K562 (cell line): Measurements from ENCODE around the gene RPTOR. TPM values are rescaled to one million over a fixed set of nuclear protein-coding genes. Genes with fewer than 3 reads are reported as not detected.

Source experiments
- ATAC-seq: fragments of 200-7000 bp; cut with Tn5 transposase; 3 replicates; pipeline ENCODE4 v1.9.1; 2020; ENCODE audit warnings: moderate library complexity
- BruUV-seq: library from RNA; stranded (reverse); fragments of 400-500 nt; replicated peaks from 2 replicates; lab custom pipeline; 2021; lab: Mats Ljungman, UMichigan
- CTCF ChIA-PET: fragments of 300-600 bp; formaldehyde crosslinking; extraction: SDS; loops from one replicate; lab custom pipeline; 2021; ENCODE audit warnings: low intra/inter-chr PET ratio; lab: Yijun Ruan, JAX
- POLR2A ChIA-PET: fragments of 300-600, 350-650 bp; sonication (Branson Sonifier 250); formaldehyde crosslinking; extraction: SDS; loops from one replicate; lab custom pipeline; 2021; ENCODE audit warnings: antibody characterized with exemption, inconsistent platforms; lab: Yijun Ruan, JAX
- DNase-seq, 4 experiments: peaks; one replicate each; pipeline versions ENCODE4 v3.0.0 to v3.0.0-alpha.2; 2011 to 2018; ENCODE audit warnings: low spot score in 3 of 4, mixed read lengths in 3 of 4; ENCODE audit errors: extremely low read depth in 1 of 4
- FAIRE-seq: peaks from 2 replicates; lab custom pipeline; 2011; peaks lifted over from hg19 to GRCh38; lab: Jason Lieb, UNC
- H2AFZ ChIP-seq: 2 replicates; pipeline ENCODE4 v1.6.0; 2011; ENCODE audit warnings: low read depth, low read length, control low read depth, inconsistent platforms
- H3K27ac ChIP-seq: fragments of 200-600 bp; 3 replicates; pipeline ENCODE4 v1.8.0; 2011; ENCODE audit warnings: low read depth, mild to moderate bottlenecking, control low read depth, inconsistent platforms, low read length, moderate library complexity, mixed read lengths; ENCODE audit errors: extremely low read depth
- H3K27me3 ChIP-seq, 2 experiments: fragments of 300-600 bp in 1 of 2; 2 replicates in 1 of 2; 3 replicates in 1 of 2; pipeline versions ENCODE4 v1.6.0 to v1.8.0; 2011; ENCODE audit warnings: inconsistent platforms in 2 of 2, low read length in 2 of 2, mild to moderate bottlenecking in 1 of 2, mixed read lengths in 1 of 2, moderate library complexity in 1 of 2; ENCODE audit not compliant: control insufficient read depth in 2 of 2, insufficient read depth in 2 of 2
- H3K36me3 ChIP-seq: fragments of 300-600 bp; 3 replicates; pipeline ENCODE4 v1.8.0; 2011; ENCODE audit warnings: mild to moderate bottlenecking, low read length, inconsistent platforms; ENCODE audit not compliant: control insufficient read depth, insufficient read depth
- H3K4me1 ChIP-seq, 2 experiments: fragments of 200-600 bp in 1 of 2; replicated peaks in 1 of 2; 2 replicates in 1 of 2; 3 replicates in 1 of 2; pipeline versions ENCODE4 v1.5.1 to v1.8.0; 2011; ENCODE audit warnings: inconsistent platforms in 2 of 2, low read length in 2 of 2, mild to moderate bottlenecking in 1 of 2, mixed read lengths in 1 of 2, moderate library complexity in 1 of 2; ENCODE audit not compliant: control insufficient read depth in 2 of 2, insufficient read depth in 2 of 2
- H3K4me2 ChIP-seq: 2 replicates; pipeline ENCODE4 v1.6.1; 2011; ENCODE audit warnings: low read length, control low read depth, inconsistent platforms, mixed read lengths; ENCODE audit not compliant: insufficient read depth
- H3K4me3 ChIP-seq: fragments of 200-600 bp; sonication (generic), shearing (Covaris generic); 2 replicates; pipeline ENCODE4 v1.5.1; 2016; ENCODE audit warnings: control low read depth, inconsistent platforms
- H3K79me2 ChIP-seq: fragments of 200-600 bp; 3 replicates; pipeline ENCODE4 v1.8.0; 2011; ENCODE audit warnings: low read length, inconsistent platforms; ENCODE audit not compliant: control insufficient read depth, insufficient read depth
- H3K9ac ChIP-seq, 2 experiments: 2 replicates each; pipeline versions ENCODE4 v1.6.0 to v1.6.1; 2011; ENCODE audit warnings: low read depth in 2 of 2, low read length in 2 of 2, control low read depth in 1 of 2, inconsistent platforms in 1 of 2, mild to moderate bottlenecking in 1 of 2, mixed read lengths in 1 of 2; ENCODE audit not compliant: insufficient read depth in 1 of 2
- H3K9me1 ChIP-seq: one replicate; pipeline ENCODE4 v1.6.0; 2011; ENCODE audit warnings: inconsistent platforms, mild to moderate bottlenecking, low read length, moderate library complexity; ENCODE audit not compliant: control insufficient read depth, insufficient read depth
- H3K9me3 ChIP-seq: replicated peaks from 2 replicates; pipeline ENCODE4 v1.5.1; 2011; ENCODE audit warnings: low read depth, low read length, inconsistent platforms; ENCODE audit not compliant: control insufficient read depth, insufficient read depth
- H4K20me1 ChIP-seq: replicated peaks from 2 replicates; pipeline ENCODE4 v1.6.1; 2011; ENCODE audit warnings: low read length, inconsistent platforms, mixed read lengths; ENCODE audit not compliant: control insufficient read depth, insufficient read depth
- ARID2 ChIP-seq: fragments of 450-650 bp; IDR thresholded peaks from 2 replicates; pipeline ENCODE4 v1.6.1; 2017; ENCODE audit warnings: antibody characterized with exemption, mild to moderate bottlenecking
- ARNT ChIP-seq, 2 experiments: fragments of 450-650 bp; IDR thresholded peaks; 2 replicates each; pipeline ENCODE4 v1.6.1; 2016; ENCODE audit warnings: mild to moderate bottlenecking in 1 of 2
- DACH1 ChIP-seq: fragments of 450-650 bp; IDR thresholded peaks from 2 replicates; pipeline ENCODE4 v1.6.1; 2018; ENCODE audit not compliant: partially characterized antibody
- FOXA3 ChIP-seq, 2 experiments: fragments of 450-650 bp in 1 of 2; sonication (generic) in 1 of 2; formaldehyde crosslinking; IDR thresholded peaks in 1 of 2; conservative IDR thresholded peaks in 1 of 2; 2 replicates each; pipeline versions ENCODE4 v1.4.0 to v1.8.0; 2020 to 2022; ENCODE audit warnings: mild to moderate bottlenecking in 2 of 2, missing genetic modification reagents in 1 of 2
- REST ChIP-seq, 2 experiments: fragments of 450-650 bp; formaldehyde crosslinking in 1 of 2; IDR thresholded peaks; 2 replicates each; pipeline versions ENCODE4 v1.4.0 to v1.6.1; 2014 to 2020; ENCODE audit warnings: mild to moderate bottlenecking in 2 of 2, borderline replicate concordance in 1 of 2, low read depth in 1 of 2
- SMC3 ChIP-seq: conservative IDR thresholded peaks from 2 replicates; pipeline ENCODE4 v1.6.1; 2011; ENCODE audit warnings: low read depth, low read length, improper control_type of control experiment; ENCODE audit not compliant: insufficient read depth
- STAT6 ChIP-seq: sonication (generic); formaldehyde crosslinking; IDR thresholded peaks from 2 replicates; pipeline ENCODE4 v1.8.1; 2023; ENCODE audit warnings: mild to moderate bottlenecking, missing genetic modification reagents
- ZC3H11A ChIP-seq: IDR thresholded peaks from 2 replicates; pipeline ENCODE4 v1.6.1; 2012; ENCODE audit warnings: low read depth, low read length, improper control_type of control experiment
- WGBS: fragments of 100-300 bp; shearing (Covaris generic); methylation state at CpG from one replicate; pipeline ENCODE4 v1.1.6; 2016; ENCODE audit warnings: low coverage, mixed read lengths; ENCODE audit not compliant: insufficient coverage; ENCODE audit errors: missing lambda C conversion rate; 5-methylcytosine and 5-hydroxymethylcytosine counted together
- in situ Hi-C: fragments of 300-500 bp; cut with MboI; formaldehyde crosslinking; loops from 4 replicates; pipeline ENCODE4 v1.15.0; 2018; ENCODE audit warnings: inconsistent platforms, mixed read lengths
- intact Hi-C: fragments of 100-400 bp; cut with micrococcal nuclease; formaldehyde crosslinking; loops from 2 replicates; pipeline ENCODE4 v1.14.2; 2022
- polyA plus RNA-seq, 8 experiments: library from polyadenylated mRNA; depleted of rRNA in 4 of 8; stranded (reverse) in 5 of 8; unstranded in 3 of 8; fragments of >200 nt; fragmentation: Nextera tagmentation in 2 of 8; fragmentation: Illumina TruSeq in 1 of 8; extraction: Ambion mirVana in 2 of 8; extraction: Trizol in 1 of 8; gene quantifications; 2 replicates each; pipeline versions ENCODE4 v1.2.1 to v1.2.3, GENCODE V29; 2011 to 2014; ENCODE audit warnings: inconsistent platforms in 1 of 8, missing spikeins in 1 of 8
- total RNA-seq, 7 experiments: library from RNA; depleted of rRNA in 6 of 7; stranded (reverse); fragments of >200 nt in 6 of 7; fragmentation: Illumina TruSeq in 2 of 7; extraction: Trizol in 2 of 7; gene quantifications; 2 replicates each; pipeline versions ENCODE4 v1.2.1 to v1.2.3, GENCODE V29; 2011 to 2021; ENCODE audit warnings: low replicate concordance in 1 of 7

RPTOR gene
- total and polyA plus RNA-seq, 9 of the 15 experiments (the other 6 are each of a cell fraction or from before 2014, with no cell fraction given) = 0.24 to 54.1 (median 10.2) TPM

- Histone ChIP-seq H3K36me3 (peaks cover 14% of the 10 kb centered on the region; the same call in 2 of the 3 replicates), H3K9ac (no peak overlapping the region), H3K4me3 (no peak overlapping the region), H3K9me1 (no peaks in the 10 kb centered on the region), H3K27me3 (no peaks in the 10 kb centered on the region), H3K79me2 (no peaks in the 10 kb centered on the region), H4K20me1 (no peaks in the 10 kb centered on the region), H3K4me1 (peaks cover 0 to 5% of the 10 kb centered on the region in 2 experiments; a peak in 1 of 5 replicates), H3K27ac (no peak overlapping the region), H2AFZ (no peak overlapping the region), H3K4me2 (no peak overlapping the region), H3K9me3 (no peaks in the 10 kb centered on the region)
- intact Hi-C loops = loop anchor here (1.0 kb wide), 1 partner anchor 33 kb away; no protein-coding TSS in a partner anchor
- DNase-seq (peak; percentile 67 to 72 (median 68)), FAIRE-seq (peak; percentile 86), ATAC-seq (peak; percentile 98)
- BruUV-seq = no TSS peak
- ChIA-PET CTCF (interaction anchor here (0.6 to 0.7 kb wide), 2 partner anchors 9 to 33 kb away, joined by 3 read pairs; no protein-coding TSS in a partner anchor), POLR2A (interaction anchor here (0.5 kb wide), 1 partner anchor 106 kb away, joined by 3 read pairs; no protein-coding TSS in a partner anchor)
- in situ Hi-C loops = no loop called here
- WGBS = 20% methylated on average over 8 of the region's 8 CpGs
- TF ChIP-seq SMC3 = 0 out of 2 replicates have a peak, but pooled peaks have one; percentile 24
- TF ChIP-seq FOXA3 (CRISPR knock-in tag; conservative IDR thresholded peaks at IDR 0.05 in 1 of 2, IDR thresholded peaks at IDR 0.05 in 1 of 2) = no peak
- TF ChIP-seq STAT6 (CRISPR knock-in tag) = no peak
- TF ChIP-seq ARNT (IDR thresholded peaks at IDR 0.05) = peak in 1 of 2 experiments; percentile 42; a peak in 1 of 4 replicates
- peak; percentile 19; the same call in 1 of the 2 replicates for TF ChIP-seq REST (IDR thresholded peaks at IDR 0.05; ENCODE audit: borderline replicate concordance)
- no peak for TF ChIP-seq REST (CRISPR knock-in tag; IDR thresholded peaks at IDR 0.05; ENCODE audit: low read depth)
- no peak for TF ChIP-seq DACH1
- TF ChIP-seq ZC3H11A = no peak
- TF ChIP-seq ARID2 = no peak
Observed at GRCh38 chr17:80866050-80866793, 321.6 kb downstream of the RPTOR start.
